HG02870 (cell line): Measurements from ENCODE around the gene ZBTB7C.

Experiments used
- ATAC-seq: cut with Tn5 transposase; IDR thresholded peaks from one replicate; pipeline ENCODE4 v1.9.1; 2021; ENCODE audit warnings: mild to moderate bottlenecking, moderate library complexity; ENCODE audit not compliant: unreplicated experiment

ZBTB7C gene

GRCh38 chr18:48106976-48107781 lies 302.0 kb downstream of the ZBTB7C start:
- ATAC-seq, result no peak

- no peak for ATAC-seq
Observed at GRCh38 chr18:48106498-48106897, 302.7 kb downstream of the ZBTB7C start.

- ATAC-seq, result no peak
Observed at GRCh38 chr18:48105317-48105716, 303.9 kb downstream of the ZBTB7C start.

GRCh38 chr18:48104705-48105104 lies 304.5 kb downstream of the ZBTB7C start:
- ATAC-seq, result no peak

- no peak for ATAC-seq
Observed at GRCh38 chr18:48100651-48101165, 308.5 kb downstream of the ZBTB7C start.

- no peak for ATAC-seq
Observed at GRCh38 chr18:48100165-48100575, 309.0 kb downstream of the ZBTB7C start.

- ATAC-seq, result no peak
Observed at GRCh38 chr18:48099481-48100164, 309.6 kb downstream of the ZBTB7C start.

- ATAC-seq, result no peak
Observed at GRCh38 chr18:48098538-48098937, 310.6 kb downstream of the ZBTB7C start.

GRCh38 chr18:48098007-48098406 lies 311.2 kb downstream of the ZBTB7C start:
- ATAC-seq, result no peak

GRCh38 chr18:48095726-48096125 lies 313.5 kb downstream of the ZBTB7C start:
- no peak for ATAC-seq

- no peak for ATAC-seq
Observed at GRCh38 chr18:48093104-48093503, 316.1 kb downstream of the ZBTB7C start.

GRCh38 chr18:48091869-48092497 lies 317.2 kb downstream of the ZBTB7C start:
- ATAC-seq, result no peak

- ATAC-seq, result no peak
Observed at GRCh38 chr18:48090702-48091101, 318.5 kb downstream of the ZBTB7C start.

- no peak for ATAC-seq
Observed at GRCh38 chr18:48090021-48090420, 319.2 kb downstream of the ZBTB7C start.

GRCh38 chr18:48085781-48086487 lies 323.2 kb downstream of the ZBTB7C start:
- ATAC-seq, result no peak

- ATAC-seq, result no peak
Observed at GRCh38 chr18:48084858-48085257, 324.3 kb downstream of the ZBTB7C start.

- no peak for ATAC-seq
Observed at GRCh38 chr18:48084041-48084757, 325.0 kb downstream of the ZBTB7C start.

- no peak for ATAC-seq
Observed at GRCh38 chr18:48080546-48080945, 328.6 kb downstream of the ZBTB7C start.

- ATAC-seq, result no peak
Observed at GRCh38 chr18:48079885-48080284, 329.3 kb downstream of the ZBTB7C start.

GRCh38 chr18:48078448-48078847 lies 330.7 kb downstream of the ZBTB7C start:
- ATAC-seq, result no peak
